ENCODE measurements around the gene PSMG4. TPM values are rescaled to one million over a fixed set of nuclear protein-coding genes. Genes with fewer than 3 reads are reported as not detected.
"Not testable (repeated sequence)": the region's sequence is repeated elsewhere in the genome, so short reads cannot be mapped to it uniquely, and the experiment has no call there.

The PSMG4 gene
- total RNA-seq, 1 experiment from 2014 or later, result 20.9 TPM

GRCh38 chr6:3242768-3243167 is 16.0 kb upstream of the PSMG4 start:
- Histone ChIP-seq H3K36me3 (ENCODE audit: control insufficient read depth, insufficient read depth, low read length) (no peaks in the 10 kb centered on the region), H3K9me3 (no peaks in the 10 kb centered on the region), H3K27me3 (replicated peaks; ENCODE audit: control insufficient read depth, insufficient read depth, low read length) (no peaks in the 10 kb centered on the region), H3K4me1 (peaks cover 16% of the 10 kb centered on the region), H3K4me3 (ENCODE audit: low read depth, low read length) (no peak overlapping the region)
- TF ChIP-seq CTCF (IDR thresholded peaks at IDR 0.05; ENCODE audit: insufficient read depth in 1 of 2, low read depth in 1 of 2, low read length in 1 of 2, severe bottlenecking in 1 of 2, unreplicated experiment in 1 of 2), result no peak
- no TSS peak for BruUV-seq (replicated peaks)
- ChIA-PET CTCF (interaction anchor here (1.2 kb wide), 1 partner anchor 9 kb away, joined by 3 read pairs; no protein-coding TSS in a partner anchor), POLR2A (no interaction called here)
- Mint-ChIP-seq H3K36me3 (ENCODE audit: insufficient read depth, unreplicated experiment) (peaks cover 11% of the 10 kb centered on the region), H3K9me3 (ENCODE audit: unreplicated experiment) (no peaks in the 10 kb centered on the region), H3K27me3 (ENCODE audit: insufficient read depth, unreplicated experiment) (no peaks in the 10 kb centered on the region), H3K27ac (ENCODE audit: unreplicated experiment) (no peak overlapping the region), H3K4me1 (ENCODE audit: low read depth, unreplicated experiment) (no peaks in the 10 kb centered on the region), H3K4me3 (ENCODE audit: unreplicated experiment) (no peak overlapping the region)
- intact Hi-C loops (cut with micrococcal nuclease; ENCODE audit: unreplicated experiment), result no loop called here
- no peak for DNase-seq

- intact Hi-C loops (cut with micrococcal nuclease; ENCODE audit: unreplicated experiment), result no loop called here
- H3K27ac Mint-ChIP-seq (ENCODE audit: unreplicated experiment), result no peak overlapping the region
- no peak overlapping the region for H3K4me3 Mint-ChIP-seq (ENCODE audit: unreplicated experiment)
- POLR2A ChIA-PET, result no interaction called here
- H3K4me1 Mint-ChIP-seq (ENCODE audit: low read depth, unreplicated experiment), result no peaks in the 10 kb centered on the region
- TF ChIP-seq CTCF (IDR thresholded peaks at IDR 0.05; ENCODE audit: insufficient read depth in 1 of 2, low read depth in 1 of 2, low read length in 1 of 2, severe bottlenecking in 1 of 2, unreplicated experiment in 1 of 2), result no peak
- Histone ChIP-seq H3K36me3 (ENCODE audit: control insufficient read depth, insufficient read depth, low read length) (no peaks in the 10 kb centered on the region), H3K4me3 (ENCODE audit: low read depth, low read length) (no peak overlapping the region), H3K27me3 (replicated peaks; ENCODE audit: control insufficient read depth, insufficient read depth, low read length) (no peaks in the 10 kb centered on the region), H3K9me3 (no peaks in the 10 kb centered on the region), H3K4me1 (peaks cover 23% of the 10 kb centered on the region)
- H3K36me3 Mint-ChIP-seq (ENCODE audit: insufficient read depth, unreplicated experiment), result peaks cover 11% of the 10 kb centered on the region
- H3K9me3 Mint-ChIP-seq (ENCODE audit: unreplicated experiment), result no peaks in the 10 kb centered on the region
- BruUV-seq (replicated peaks), result no TSS peak
- no peaks in the 10 kb centered on the region for H3K27me3 Mint-ChIP-seq (ENCODE audit: insufficient read depth, unreplicated experiment)
- CTCF ChIA-PET, result no interaction called here
- no peak for DNase-seq
These were observed 14.5 kb upstream of the PSMG4 start for GRCh38 chr6:3244003-3244831.

- POLR2A ChIA-PET; H3K4me3 ChIP-seq (ENCODE audit: low read depth, low read length); H3K9me3 Mint-ChIP-seq (ENCODE audit: unreplicated experiment); H3K27me3 Mint-ChIP-seq (ENCODE audit: insufficient read depth, unreplicated experiment); H3K4me1 Mint-ChIP-seq (ENCODE audit: low read depth, unreplicated experiment); CTCF ChIA-PET; H3K9me3 ChIP-seq; H3K36me3 Mint-ChIP-seq (ENCODE audit: insufficient read depth, unreplicated experiment); H3K36me3 ChIP-seq (ENCODE audit: control insufficient read depth, insufficient read depth, low read length); H3K27ac Mint-ChIP-seq (ENCODE audit: unreplicated experiment); BruUV-seq (replicated peaks); H3K27me3 ChIP-seq (replicated peaks; ENCODE audit: control insufficient read depth, insufficient read depth, low read length); DNase-seq; H3K4me3 Mint-ChIP-seq (ENCODE audit: unreplicated experiment): not testable (repeated sequence)
- peaks cover 23% of the 10 kb centered on the region for H3K4me1 ChIP-seq
- intact Hi-C loops (cut with micrococcal nuclease; ENCODE audit: unreplicated experiment), result loop anchor here (5.0 kb wide), 1 partner anchor 247 kb away; the partner anchor contains the start of gene NQO2
These were observed 13.9 kb upstream of the PSMG4 start for GRCh38 chr6:3244832-3245161.
